LHCN-M2 (cell line): ENCODE measurements around the gene MTOR. TPM values are rescaled to one million over a fixed set of nuclear protein-coding genes. Genes with fewer than 3 reads are reported as not detected.
"Not testable (repeated sequence)": the region's sequence is repeated elsewhere in the genome, so short reads cannot be mapped to it uniquely, and the experiment has no call there.

Experiments
- DNase-seq: peaks from one replicate; pipeline ENCODE4 v3.0.0-alpha.2; 2012; ENCODE audit warnings: low read depth
- total RNA-seq: library from RNA; depleted of rRNA; stranded (reverse); fragments of >200 nt; gene quantifications from 2 replicates; pipeline ENCODE4 v1.2.3, GENCODE V29; 2014; rRNA removed

Gene MTOR
- total RNA-seq, 1 experiment from 2014 or later = 36.3 TPM

DNA sequence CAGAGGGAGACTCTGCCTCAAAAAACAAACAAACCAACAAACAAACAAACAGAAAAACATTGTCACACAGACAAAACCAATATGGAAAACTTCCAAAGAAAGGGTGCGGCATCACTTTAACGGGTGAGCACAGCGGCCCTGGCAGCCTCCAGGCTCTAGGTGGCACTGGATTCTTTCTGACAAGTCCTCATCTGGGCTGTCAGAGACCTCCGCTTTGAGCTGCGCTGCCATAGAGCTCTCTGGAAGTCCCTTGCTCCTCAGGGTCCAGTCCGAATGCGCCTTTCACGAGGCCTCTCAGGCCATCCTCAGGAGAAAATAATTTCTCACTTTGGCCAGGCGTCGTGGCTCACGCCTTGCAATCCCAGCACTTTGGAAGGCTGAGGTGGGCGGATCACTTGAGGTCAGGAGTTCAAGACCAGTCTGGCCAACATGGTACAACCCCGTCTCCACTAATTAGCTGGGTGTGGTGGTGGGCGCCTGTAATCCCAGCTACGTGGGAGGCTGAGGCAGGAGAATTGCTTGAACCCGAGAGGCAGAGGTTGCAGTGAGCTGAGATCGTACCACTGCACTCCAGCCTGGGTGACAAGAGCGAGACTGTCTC lies 198.3 kb downstream of the MTOR start:
- DNase-seq = not testable (repeated sequence)

- peak; percentile 96 for DNase-seq
Observed at GRCh38 chr1:11062965-11063401, 199.4 kb downstream of the MTOR start.

DNA sequence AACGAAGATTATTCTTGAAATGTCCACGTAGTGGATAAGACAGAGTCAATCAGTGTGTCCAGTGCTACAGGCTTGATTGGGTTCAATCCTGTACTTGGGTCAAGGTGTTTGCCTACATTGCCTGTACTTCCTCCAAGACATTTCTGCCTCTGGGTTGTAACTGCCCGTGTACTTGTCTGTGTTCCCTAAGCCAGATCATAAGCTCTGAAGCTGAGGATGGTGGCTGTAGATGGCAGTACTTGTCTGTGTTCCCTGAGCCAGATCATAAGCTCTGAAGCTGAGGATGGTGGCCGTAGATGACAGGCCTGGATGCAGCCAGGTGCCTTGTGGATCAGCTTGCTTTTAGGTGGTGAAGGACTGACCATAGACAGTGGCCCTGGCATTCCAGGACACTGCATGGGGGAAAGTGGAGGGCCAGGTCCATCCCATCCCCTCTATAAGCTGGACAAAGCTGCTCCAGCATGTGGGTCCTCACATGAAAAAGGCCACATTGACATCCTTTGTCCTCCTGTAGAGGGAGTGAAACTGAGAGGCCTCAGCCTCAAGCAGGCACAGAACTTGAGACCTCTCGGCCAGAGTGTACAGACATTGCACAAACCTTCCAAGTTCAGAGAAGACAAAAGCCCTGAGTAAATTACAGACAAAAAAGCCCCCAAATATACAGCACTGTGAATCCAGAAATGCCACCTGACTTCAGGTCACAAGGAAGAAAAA lies 200.5 kb downstream of the MTOR start:
- no peak for DNase-seq

- DNase-seq = peak; percentile 87
Observed at GRCh38 chr1:11059968-11060830, 202.2 kb downstream of the MTOR start, which contains the start of gene SRM. TSS of gene SRM (minus strand) at chr1:11060018. CDS start at chr1:11059943, 75 bp downstream.

DNA sequence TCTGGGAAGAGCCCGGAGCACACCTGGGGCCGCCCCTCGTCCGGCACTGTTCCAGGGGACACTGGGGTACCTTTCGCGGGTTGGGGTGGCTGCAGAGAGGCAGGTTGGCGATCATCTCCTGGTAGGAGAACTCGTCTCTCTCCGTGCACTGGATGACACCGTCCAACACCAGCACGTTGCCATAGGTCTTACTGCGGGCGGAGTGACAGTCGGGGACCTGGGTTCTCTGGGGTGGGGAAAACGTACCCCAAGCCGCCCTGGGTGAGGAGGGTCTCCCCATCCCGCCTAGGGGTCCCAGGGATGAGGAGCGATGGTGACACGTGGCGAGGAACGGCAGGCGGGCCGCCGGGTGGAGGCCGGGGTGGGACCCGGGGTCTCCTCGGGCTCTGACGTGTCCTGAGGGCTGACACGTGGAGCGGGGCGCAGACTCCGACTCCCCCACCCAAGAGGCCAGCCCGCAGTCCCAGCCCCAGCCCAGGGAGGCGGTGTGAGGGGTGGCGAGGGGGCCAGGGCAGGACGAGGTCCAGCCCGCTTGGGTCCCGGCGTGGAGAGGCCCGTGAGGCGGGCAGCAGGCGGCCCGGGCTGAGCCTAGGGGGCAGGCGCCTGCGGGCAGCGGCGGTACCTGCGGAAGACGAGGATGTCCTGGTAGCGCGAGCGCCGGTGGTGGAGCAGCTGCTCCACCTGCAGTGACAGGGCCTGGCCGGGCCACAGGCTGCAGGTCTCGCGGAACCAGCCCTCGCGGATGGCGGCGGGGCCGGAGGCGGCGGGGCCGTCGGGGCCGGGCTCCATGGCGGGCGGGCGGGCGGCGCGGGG lies 203.0 kb downstream of the MTOR start:
- DNase-seq = no peak

DNA sequence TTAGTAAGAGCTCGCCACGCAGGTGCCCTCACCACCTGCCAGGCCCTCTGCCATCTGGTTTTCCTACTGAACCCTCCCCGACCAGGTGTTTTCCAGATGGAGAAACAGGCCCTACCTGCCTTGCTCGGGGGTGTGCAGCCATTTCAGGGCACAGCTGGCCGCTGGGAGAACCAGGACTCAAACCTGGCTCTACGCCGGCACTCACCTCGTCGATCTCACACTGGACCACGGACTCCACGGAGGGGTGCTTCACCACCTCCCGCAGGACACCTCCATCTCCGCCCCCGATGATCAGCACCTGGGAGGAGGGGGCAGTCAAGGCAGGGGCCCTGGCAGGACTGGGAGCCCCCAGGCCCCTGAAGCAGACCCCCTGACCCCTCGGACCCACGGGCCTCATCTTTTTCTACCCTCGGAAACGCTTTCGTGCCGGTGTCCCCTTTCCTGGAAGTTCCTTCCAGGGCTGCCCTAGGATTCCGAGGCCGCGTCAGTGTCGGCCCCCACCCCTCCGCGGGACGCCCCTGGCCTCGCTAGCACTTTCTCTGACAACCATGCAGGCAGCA lies 203.7 kb downstream of the MTOR start:
- DNase-seq = no peak

DNA sequence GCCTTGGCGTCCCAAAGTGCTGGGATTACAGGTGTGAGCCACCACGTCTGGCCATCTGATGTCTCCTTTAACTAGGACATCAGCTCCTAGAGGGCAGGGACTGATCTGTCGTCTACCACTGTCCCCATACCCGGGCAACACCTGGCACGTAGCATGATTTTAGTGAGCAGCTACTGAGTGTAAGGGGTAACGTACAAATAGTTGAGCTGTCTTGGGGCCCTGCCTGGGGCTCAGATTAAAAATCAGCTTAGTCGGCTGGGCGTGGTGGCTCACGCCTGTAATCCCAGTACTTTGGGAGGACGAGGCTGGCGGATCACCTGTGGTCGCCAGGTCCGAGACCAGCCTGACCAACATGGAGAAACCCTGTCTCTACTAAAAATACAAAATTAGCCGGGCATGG lies 204.3 kb downstream of the MTOR start:
- no peak for DNase-seq

DNA sequence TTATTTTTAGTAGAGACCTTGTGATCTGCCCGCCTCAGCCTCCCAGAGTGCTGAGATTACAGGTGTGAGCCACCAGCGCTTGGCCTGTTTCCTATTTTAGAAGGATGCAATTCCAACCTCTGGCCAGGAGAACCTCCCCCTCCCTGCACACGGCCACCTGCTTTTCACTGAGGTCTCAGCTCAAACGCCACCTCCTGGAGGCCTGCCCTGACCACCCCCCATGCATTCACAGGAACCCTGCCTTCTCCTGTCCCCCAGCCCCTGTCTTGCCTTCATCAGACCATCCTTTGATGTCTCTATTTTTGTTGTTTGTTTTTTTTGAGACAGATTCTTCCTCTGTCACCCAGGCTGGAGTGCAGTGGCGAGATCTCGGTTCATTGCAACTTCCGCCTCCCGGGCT lies 204.9 kb downstream of the MTOR start:
- DNase-seq = no peak

Other genes starting within 250 kb of the MTOR start
- 61.0 and 68.9 TPM in 2 replicates for gene TARDBP, start 249.9 kb downstream of the MTOR start, total RNA-seq
- gene MASP2, start 215.3 kb downstream of the MTOR start, total RNA-seq = 0.26 TPM in 1 of 2 replicates, not detected in the other
- 71.1 and 78.6 TPM in 2 replicates for gene SRM, start 202.5 kb downstream of the MTOR start, total RNA-seq
- gene EXOSC10, start 162.7 kb downstream of the MTOR start, total RNA-seq = 55.8 and 62.1 TPM in 2 replicates
- not detected in 2 replicates for gene ANGPTL7, start 73.2 kb downstream of the MTOR start, total RNA-seq
- 15.6 and 17.8 TPM in 2 replicates for gene UBIAD1, start 10.6 kb upstream of the MTOR start, total RNA-seq
- not detected in 2 replicates for gene DISP3, start 216.6 kb upstream of the MTOR start, total RNA-seq